HG03460 (cell line): ENCODE data around the gene MOB1A.
"Not testable (repeated sequence)": the region's sequence is repeated elsewhere in the genome, so short reads cannot be mapped to it uniquely, and the experiment has no call there.

Experiments
- ATAC-seq: cut with Tn5 transposase; IDR thresholded peaks from one replicate; pipeline ENCODE4 v1.9.1; 2021; ENCODE audit not compliant: unreplicated experiment

Gene MOB1A

GRCh38 chr2:74178211-74179062, at the start of gene MOB1A:
TSS of gene MOB1A (minus strand) at chr2:74178879. CDS start at chr2:74178674, 205 bp downstream.
- ATAC-seq = peak; percentile 85

- no peak for ATAC-seq
These were observed 49.0 kb upstream of the MOB1A start for GRCh38 chr2:74227646-74228045.

GRCh38 chr2:74226648-74227213, 48.1 kb upstream of the MOB1A start:
- no peak for ATAC-seq

- ATAC-seq = no peak
These were observed 47.2 kb upstream of the MOB1A start for GRCh38 chr2:74225698-74226459.

- ATAC-seq = no peak
These were observed 45.5 kb upstream of the MOB1A start for GRCh38 chr2:74223941-74224770.

- ATAC-seq = no peak
These were observed 43.6 kb upstream of the MOB1A start for GRCh38 chr2:74222300-74222650.

- ATAC-seq = no peak
These were observed 43.1 kb upstream of the MOB1A start for GRCh38 chr2:74221604-74222299.

GRCh38 chr2:74221091-74221490, 42.4 kb upstream of the MOB1A start:
- ATAC-seq = no peak

GRCh38 chr2:74219846-74220486, 41.3 kb upstream of the MOB1A start:
- ATAC-seq = no peak

- ATAC-seq = no peak
These were observed 38.0 kb upstream of the MOB1A start for GRCh38 chr2:74216642-74217041.

GRCh38 chr2:74215771-74216170, 37.1 kb upstream of the MOB1A start:
- ATAC-seq = not testable (repeated sequence)

GRCh38 chr2:74212702-74213410, 34.2 kb upstream of the MOB1A start:
- ATAC-seq = no peak

- ATAC-seq = peak; percentile 88
These were observed 27.6 kb upstream of the MOB1A start for GRCh38 chr2:74206180-74206688.

- ATAC-seq = no peak
These were observed 26.9 kb upstream of the MOB1A start for GRCh38 chr2:74205596-74205995.

- no peak for ATAC-seq
These were observed 26.4 kb upstream of the MOB1A start for GRCh38 chr2:74205113-74205512.

GRCh38 chr2:74204436-74204835, 25.8 kb upstream of the MOB1A start:
- no peak for ATAC-seq

- no peak for ATAC-seq
These were observed 22.9 kb upstream of the MOB1A start for GRCh38 chr2:74201596-74201995.

GRCh38 chr2:74201196-74201595, 22.5 kb upstream of the MOB1A start:
- ATAC-seq = no peak

GRCh38 chr2:74199871-74200305, 21.2 kb upstream of the MOB1A start:
- no peak for ATAC-seq
